HG03378 (cell line): Measurements from ENCODE around the gene LRRC75A.
"Not testable (repeated sequence)": the region's sequence is repeated elsewhere in the genome, so short reads cannot be mapped to it uniquely, and the experiment has no call there.

ENCODE experiments used
- ATAC-seq: cut with Tn5 transposase; IDR thresholded peaks from one replicate; pipeline ENCODE4 v1.9.1; 2021; ENCODE audit warnings: mild to moderate bottlenecking, moderate library complexity; ENCODE audit not compliant: unreplicated experiment

The LRRC75A gene

GRCh38 chr17:16455997-16456741, 35.8 kb downstream of the LRRC75A start:
- no peak for ATAC-seq

DNA sequence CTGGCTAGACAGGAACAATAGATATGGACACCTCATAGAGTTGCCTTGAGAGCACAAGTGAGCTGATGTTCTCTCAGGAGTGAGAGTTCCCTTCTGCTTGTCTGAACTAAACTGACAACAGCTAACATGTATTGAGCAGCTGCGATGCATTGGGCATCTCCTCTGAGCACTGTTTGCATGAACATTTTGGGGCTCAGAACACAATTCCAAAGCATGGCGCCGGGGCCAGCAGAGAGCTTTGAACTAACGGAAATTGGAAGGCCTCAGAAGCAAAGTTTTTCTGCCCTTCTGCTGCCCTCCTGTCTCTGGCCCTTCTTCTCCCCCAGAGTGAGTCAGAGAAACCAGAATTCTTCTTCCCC, 38.5 kb downstream of the LRRC75A start:
- no peak for ATAC-seq

DNA sequence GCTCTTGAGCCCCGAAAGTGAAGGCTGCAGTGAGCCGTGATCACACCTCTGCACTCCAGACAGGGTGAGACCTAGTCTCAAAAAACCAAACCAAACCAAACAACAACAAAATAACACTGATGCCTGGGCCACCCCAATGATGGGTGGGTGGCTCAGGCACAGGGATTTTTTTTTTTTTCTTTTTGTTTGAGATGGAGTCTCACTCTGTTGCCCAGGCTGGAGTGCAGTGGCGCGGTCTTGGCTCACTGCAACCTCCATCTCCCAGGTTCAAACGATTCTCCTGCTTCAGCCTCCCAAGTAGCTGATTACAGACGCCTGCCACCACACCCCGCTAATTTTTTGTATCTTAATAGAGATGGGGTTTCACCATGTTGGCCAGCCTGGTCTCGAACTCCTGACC, 39.7 kb downstream of the LRRC75A start:
- ATAC-seq: not testable (repeated sequence)

DNA sequence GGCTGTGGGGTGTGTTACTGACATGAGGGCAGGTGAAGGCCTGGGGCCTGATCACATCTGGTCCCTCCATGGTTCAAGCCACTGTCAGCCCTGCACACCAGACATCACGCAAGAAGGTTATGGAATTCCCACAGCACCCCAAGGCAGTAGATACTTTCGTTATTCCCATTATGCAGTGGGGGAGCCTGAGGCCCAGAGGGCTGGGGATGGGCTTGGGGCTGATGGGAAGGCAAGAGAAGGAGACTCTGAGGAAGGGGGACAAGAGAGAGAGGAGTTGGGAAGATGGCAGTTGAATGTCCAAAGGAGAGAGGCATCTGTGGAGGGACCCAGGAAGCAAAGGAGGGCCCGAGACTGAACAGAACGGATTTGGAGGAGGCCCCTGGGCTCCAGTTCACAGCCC, 42.0 kb downstream of the LRRC75A start:
- ATAC-seq: no peak

DNA sequence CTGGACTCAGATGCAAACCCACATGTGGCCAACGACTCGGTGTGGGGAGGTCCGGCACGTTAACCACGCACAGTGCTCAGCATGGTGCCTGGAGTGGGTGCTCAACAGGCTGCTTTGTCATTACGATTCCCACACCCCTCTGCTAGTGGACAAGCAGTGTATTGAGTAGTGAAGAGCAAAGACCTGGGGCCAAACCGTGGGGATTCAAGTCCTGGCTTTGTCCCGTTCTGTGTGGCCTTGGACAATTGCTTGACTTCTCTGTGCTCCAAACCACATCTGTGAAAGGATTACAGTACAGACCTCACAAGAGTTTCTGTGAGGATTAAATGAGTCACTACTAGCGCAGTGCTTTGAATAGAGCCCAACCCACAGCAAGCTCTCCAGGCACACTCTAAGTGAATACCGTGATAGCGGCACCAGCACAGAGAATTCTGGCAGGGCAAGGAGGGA, 42.8 kb downstream of the LRRC75A start:
- ATAC-seq: no peak

DNA sequence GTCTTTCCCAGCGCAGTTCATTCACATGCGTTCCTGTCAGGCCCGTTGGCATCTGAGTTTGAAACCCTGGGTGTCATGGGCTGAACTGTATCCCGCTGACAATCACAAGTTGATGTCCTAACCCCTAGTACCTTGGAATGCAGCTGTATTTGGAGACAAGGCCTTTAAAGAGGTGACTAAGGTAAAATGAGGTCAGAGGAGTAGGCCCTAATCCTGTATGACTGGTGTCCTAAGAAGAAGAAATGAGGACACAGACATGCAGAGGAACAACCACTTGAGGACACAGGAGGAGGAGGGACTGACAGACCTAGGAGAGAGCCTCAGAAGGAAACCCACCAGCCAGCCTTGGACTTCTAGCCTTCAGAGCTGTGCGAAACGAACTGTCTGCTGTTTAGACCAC, 43.5 kb downstream of the LRRC75A start:
- no peak for ATAC-seq

- ATAC-seq: no peak
These were observed 44.3 kb downstream of the LRRC75A start for GRCh38 chr17:16447676-16448075.

GRCh38 chr17:16446338-16446983, 45.5 kb downstream of the LRRC75A start:
- ATAC-seq: no peak

DNA sequence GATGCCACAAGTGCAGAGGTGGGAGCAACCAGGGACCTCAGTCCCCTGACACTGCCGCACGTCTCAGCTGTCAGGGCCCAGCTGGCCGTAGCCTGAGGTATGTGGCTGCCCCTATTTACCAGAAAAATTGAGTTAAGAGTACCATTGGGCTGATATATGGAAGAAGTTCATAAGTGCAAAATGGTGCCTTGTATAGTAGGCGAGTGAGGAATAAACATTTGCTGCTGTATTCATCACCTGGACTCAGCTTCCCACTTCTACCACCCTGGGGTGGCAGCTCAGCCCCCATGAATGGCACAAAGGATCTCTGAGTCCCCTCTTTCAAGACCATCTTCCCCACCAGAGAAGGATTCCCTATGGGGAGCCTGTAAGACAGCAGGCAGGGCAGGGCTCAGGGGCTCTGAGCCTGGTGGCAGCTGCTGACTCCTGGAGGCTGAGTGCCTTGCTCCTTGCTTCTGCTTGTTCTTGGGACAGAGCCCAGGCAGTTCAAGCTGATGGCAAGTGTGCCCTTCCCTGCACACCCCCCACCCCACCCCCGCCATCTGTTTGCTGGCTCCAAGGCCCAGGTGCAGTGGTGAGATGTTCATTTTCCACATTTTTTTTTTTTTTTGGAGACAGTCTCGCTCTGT, 47.6 kb downstream of the LRRC75A start:
- ATAC-seq: no peak

- no peak for ATAC-seq
These were observed 48.3 kb downstream of the LRRC75A start for GRCh38 chr17:16443511-16444257.

GRCh38 chr17:16442594-16443510, 49.1 kb downstream of the LRRC75A start:
- ATAC-seq: no peak

DNA sequence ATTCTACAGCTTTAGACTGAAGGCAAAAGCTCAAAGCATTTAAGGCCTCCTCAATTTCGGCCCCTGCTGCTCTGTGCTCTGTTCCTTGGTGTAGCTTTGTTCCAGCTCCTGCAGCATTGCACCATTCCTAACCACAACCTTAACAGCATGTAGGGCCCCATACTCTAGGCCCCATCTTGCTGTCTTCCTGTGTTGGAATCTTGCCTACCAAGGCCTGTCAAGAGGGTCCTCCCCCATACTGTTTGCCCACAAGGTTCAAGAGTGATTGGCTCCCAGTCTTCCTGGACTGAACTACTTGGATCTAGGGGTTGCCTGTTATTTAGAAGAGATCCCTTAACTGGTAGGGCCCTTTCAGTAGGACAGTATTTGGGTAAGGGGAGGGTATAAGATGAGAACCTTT, 49.9 kb downstream of the LRRC75A start:
- no peak for ATAC-seq

- no peak for ATAC-seq
These were observed 50.9 kb downstream of the LRRC75A start for GRCh38 chr17:16440901-16441629.

GRCh38 chr17:16440354-16440753, 51.6 kb downstream of the LRRC75A start:
- not testable (repeated sequence) for ATAC-seq

DNA sequence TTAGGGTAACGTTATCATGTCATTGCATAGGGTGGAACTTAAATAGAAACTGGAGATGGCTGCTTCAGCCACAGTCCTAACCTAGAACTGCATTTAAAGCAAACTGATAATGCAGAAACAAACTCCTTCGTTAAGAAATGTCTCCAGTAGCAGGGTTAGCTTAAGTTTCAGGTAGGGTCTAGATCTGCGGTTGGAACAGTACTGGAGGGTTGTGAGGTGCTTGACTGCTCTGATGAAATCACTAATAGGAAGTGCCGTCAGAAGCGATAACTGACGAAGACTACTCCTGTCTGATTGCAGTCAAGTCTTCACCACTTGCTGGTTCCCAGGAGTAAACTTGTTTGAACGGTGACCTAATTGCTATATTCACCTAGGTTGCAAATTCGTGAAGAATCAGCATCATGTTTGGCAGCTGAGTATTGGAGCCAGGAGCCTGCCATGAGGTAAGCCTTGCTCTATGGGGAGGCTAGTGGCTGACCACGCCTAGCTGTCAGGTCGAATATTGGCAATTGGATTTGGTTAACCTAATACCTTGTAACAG, 52.1 kb downstream of the LRRC75A start:
- no peak for ATAC-seq

- no peak for ATAC-seq
These were observed 52.6 kb downstream of the LRRC75A start for GRCh38 chr17:16439303-16439791.

DNA sequence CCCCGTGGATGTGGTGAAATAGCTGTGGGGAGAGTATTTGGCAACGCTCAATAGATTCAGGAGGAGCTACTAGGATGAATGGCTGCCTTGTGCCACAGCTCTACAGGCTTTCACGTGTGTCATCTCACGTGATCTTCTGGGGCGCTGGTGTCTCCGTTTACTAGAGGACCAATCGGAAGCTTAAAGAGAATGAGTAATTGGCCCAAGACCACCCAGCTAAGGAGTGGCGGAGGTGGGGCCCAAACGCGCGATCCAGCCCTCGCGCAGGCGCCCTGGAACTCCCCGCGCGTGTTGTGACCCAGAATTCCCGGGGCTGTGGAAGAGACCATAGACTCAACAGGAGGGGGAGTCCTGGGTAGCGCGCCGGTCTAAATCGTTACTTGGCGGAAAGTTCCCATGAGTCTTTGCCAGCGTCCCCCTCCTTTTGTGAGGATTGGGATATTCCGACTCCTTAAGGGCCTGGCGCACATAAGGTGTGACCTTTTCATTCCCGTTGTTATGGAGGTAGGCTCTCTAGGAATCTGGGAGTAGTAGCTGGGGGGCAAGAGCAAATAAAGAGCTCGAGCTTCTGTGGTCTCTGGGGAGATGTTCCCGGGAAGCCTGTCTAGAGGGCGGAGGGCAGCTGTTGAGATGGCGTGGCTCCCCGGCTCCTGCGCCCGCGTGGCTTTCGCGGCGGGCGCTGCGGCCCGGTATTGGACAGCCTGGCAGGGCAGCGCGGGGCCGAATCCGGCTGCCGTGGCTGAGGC, 53.3 kb downstream of the LRRC75A start:
- ATAC-seq: peak; percentile 72

GRCh38 chr17:16438173-16438556, 53.8 kb downstream of the LRRC75A start:
- ATAC-seq: no peak

DNA sequence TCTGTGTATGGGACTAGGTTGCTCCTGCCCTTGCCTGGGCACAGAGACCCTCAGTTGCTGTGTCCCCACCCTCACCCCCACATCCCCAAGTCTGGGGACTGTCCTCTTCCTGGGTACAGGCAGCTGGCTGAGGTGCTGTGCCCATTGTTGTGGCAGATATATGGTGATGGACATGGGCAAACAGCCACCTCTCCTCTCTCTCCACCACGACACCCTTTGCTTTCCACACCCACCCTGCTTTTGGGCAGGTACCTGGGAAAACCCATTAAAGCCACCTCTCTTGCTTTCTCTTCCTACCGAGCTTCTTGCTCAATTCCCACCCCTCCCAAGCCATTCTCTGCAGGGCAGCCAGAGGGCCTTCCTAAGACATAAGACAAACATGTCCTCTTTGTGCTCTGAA, 54.9 kb downstream of the LRRC75A start:
- ATAC-seq: no peak
